ENCODE data around the gene MROH7. TPM values are rescaled to one million over a fixed set of nuclear protein-coding genes. Genes with fewer than 3 reads are reported as not detected.

The MROH7 gene
- total RNA-seq, 2 donors from 2014 or later = 15.9 to 20.4 TPM

DNA sequence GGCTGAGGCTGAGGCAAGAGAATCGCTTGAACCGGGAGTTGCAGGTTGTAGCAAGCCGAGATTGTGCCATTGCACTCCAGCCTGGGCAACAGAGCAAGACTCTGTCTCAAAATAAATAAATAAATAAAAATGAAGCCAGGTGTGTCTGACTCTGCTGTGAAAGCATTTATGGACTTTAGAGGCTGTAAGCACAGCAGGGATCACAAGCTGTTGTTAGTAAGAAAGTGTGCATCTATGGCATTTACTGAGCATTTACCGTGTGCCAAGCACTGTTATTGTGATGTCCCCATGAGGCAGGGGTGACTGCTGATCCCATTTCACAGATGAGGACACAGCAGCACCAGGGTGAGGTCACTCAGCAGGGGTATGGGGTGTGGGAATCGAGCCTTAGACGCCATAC lies 38.3 kb upstream of the MROH7 start:
- no peaks in the 10 kb centered on the region for H3K27me3 ChIP-seq (replicated peaks; ENCODE audit: insufficient read depth)
- H3K4me3 ChIP-seq = no peak overlapping the region
- H3K36me3 ChIP-seq = peaks cover 19% of the 10 kb centered on the region
- ATAC-seq (ENCODE audit: insufficient number of reproducible peaks, low FRiP score, low read depth) (no peak), DNase-seq (ENCODE audit: low spot score) (no peak)
- H3K27ac ChIP-seq = no peak overlapping the region
- H3K4me1 ChIP-seq (ENCODE audit: control insufficient read depth in 1 of 2, low read depth in 2 of 2) = no peaks in the 10 kb centered on the region
- TF ChIP-seq, protein P1, sequence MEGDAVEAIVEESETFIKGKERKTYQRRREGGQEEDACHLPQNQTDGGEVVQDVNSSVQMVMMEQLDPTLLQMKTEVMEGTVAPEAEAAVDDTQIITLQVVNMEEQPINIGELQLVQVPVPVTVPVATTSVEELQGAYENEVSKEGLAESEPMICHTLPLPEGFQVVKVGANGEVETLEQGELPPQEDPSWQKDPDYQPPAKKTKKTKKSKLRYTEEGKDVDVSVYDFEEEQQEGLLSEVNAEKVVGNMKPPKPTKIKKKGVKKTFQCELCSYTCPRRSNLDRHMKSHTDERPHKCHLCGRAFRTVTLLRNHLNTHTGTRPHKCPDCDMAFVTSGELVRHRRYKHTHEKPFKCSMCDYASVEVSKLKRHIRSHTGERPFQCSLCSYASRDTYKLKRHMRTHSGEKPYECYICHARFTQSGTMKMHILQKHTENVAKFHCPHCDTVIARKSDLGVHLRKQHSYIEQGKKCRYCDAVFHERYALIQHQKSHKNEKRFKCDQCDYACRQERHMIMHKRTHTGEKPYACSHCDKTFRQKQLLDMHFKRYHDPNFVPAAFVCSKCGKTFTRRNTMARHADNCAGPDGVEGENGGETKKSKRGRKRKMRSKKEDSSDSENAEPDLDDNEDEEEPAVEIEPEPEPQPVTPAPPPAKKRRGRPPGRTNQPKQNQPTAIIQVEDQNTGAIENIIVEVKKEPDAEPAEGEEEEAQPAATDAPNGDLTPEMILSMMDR (IDR thresholded peaks at IDR 0.05) = no peak
- H3K9me3 ChIP-seq = no peaks in the 10 kb centered on the region

DNA sequence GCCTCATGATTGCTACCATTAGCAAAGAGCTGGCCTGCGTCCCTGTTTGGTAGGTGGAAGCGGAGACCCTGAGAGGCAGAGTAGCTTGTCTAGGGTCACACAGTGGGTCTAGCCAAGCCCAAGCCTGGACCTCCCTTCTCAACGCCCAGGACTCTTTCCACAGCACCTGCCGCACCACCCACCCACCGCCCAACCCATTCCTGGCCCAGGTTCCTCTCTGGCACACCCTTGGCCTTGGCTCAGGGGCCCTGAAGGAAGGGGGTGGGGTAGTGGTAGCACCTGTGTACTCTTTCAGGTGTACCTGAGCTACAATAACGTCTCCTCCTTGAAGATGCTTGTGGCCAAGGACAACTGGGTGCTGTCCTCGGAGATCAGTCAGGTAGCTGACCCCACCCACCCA lies 37.5 kb upstream of the MROH7 start:
- TF ChIP-seq, protein P1 (IDR thresholded peaks at IDR 0.05) = no peak

DNA sequence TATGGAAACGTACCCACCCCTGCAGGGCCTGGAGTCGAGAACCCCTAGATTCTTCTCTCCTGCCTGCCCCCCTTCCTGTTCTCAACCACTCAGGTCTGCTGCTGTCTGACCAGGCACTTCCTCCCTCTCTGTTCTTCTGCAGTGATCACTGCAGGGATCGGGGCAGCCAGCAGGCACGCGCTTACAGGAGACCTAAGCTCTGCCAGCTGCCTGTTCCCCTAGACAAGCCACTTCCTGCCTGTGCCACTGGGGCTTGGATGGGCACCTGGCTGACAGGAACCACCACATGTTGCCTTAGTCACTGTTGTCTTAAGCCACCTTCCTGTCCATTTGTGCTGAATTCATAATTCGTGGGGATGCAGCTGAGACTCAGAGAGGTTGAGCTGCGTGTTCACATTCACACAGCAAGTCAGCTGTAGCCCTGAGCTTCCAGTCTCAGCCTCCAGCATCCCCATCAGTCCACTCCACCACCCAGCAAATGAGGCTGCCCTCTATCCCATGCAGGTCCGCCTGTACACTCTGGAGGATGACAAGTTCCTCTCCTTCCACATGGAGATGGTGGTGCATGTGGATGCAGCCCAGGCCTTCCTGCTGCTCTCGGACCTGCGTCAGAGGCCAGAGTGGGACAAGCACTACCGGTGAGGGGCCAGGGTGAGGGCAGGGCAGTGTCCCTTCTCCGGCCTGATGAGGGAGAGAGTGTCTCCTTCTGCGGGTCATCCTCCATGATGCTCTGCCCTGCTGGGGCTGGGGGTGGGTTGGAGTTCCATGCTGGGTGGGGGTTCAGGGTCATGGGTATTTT lies 36.8 kb upstream of the MROH7 start:
- ATAC-seq (ENCODE audit: insufficient number of reproducible peaks, low FRiP score, low read depth) (no peak), DNase-seq (ENCODE audit: low spot score) (no peak)
- Histone ChIP-seq H3K4me3 (no peak overlapping the region), H3K27ac (no peak overlapping the region), H3K9me3 (no peaks in the 10 kb centered on the region), H3K4me1 (ENCODE audit: control insufficient read depth in 1 of 2, low read depth in 2 of 2) (peaks cover 4 to 11% of the 10 kb centered on the region in 2 donors), H3K27me3 (replicated peaks; ENCODE audit: insufficient read depth) (no peaks in the 10 kb centered on the region), H3K36me3 (peaks cover 13% of the 10 kb centered on the region)
- TF ChIP-seq, protein P1 (IDR thresholded peaks at IDR 0.05) = no peak

More for the DNA sequence above, 37.5 kb upstream of the MROH7 start:
- Histone ChIP-seq H3K36me3 (peaks cover 16% of the 10 kb centered on the region), H3K4me1 (ENCODE audit: control insufficient read depth in 1 of 2, low read depth in 2 of 2) (peaks cover 1 to 4% of the 10 kb centered on the region in 2 donors), H3K9me3 (no peaks in the 10 kb centered on the region), H3K4me3 (no peak overlapping the region), H3K27me3 (replicated peaks; ENCODE audit: insufficient read depth) (no peaks in the 10 kb centered on the region), H3K27ac (no peak overlapping the region)
- ATAC-seq (ENCODE audit: insufficient number of reproducible peaks, low FRiP score, low read depth) (no peak), DNase-seq (ENCODE audit: low spot score) (no peak)

DNA sequence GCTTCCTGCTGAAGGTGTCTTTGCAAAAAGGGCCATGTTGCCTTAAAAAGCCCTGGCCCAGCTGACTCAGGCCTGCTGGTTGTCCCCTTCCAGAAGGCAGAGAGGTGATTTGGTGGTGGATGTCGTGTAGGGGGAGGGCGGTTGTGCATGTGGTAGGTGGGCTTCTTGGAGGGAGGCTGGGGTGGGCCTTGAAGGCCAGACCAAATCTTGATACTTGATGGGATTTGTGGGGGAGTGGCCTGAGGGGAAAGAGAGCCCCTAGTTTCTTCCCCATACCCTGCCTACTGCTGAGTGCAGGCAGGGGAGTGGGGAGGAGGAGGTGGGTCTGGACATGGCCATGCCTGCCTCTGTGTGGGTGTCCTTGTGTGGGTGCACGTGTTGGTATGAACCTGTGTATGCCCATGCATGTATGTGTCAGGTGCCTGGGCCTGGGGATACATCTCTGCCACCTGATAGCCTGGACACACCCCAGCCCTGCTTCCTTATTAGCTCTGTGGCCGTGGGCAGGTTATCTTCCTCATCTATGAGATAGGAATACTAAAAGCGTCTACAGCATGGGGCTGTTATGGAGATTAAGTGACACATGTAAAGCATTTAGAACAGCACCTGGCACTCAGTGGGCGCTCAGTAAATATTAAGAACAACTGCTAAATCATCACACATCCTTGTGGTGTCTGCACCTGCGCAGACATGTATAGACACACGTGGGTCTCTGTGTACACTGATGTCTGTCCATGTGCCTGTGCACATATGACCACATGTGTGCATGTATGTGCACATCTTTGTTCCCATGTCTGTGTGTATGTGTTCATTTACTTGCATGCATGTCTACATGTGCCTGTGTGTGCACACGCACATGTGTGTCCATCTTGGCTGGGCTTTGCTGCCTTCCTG lies 35.2 kb upstream of the MROH7 start:
- H3K36me3 ChIP-seq = peaks cover 13% of the 10 kb centered on the region
- peaks cover 4 to 13% of the 10 kb centered on the region in 2 donors for H3K4me1 ChIP-seq (ENCODE audit: control insufficient read depth in 1 of 2, low read depth in 2 of 2)
- H3K27me3 ChIP-seq (replicated peaks; ENCODE audit: insufficient read depth) = no peaks in the 10 kb centered on the region
- TF ChIP-seq, protein P1 (IDR thresholded peaks at IDR 0.05) = no peak
- H3K9me3 ChIP-seq = no peaks in the 10 kb centered on the region
- no peak overlapping the region for H3K4me3 ChIP-seq
- ATAC-seq (ENCODE audit: insufficient number of reproducible peaks, low FRiP score, low read depth) = no peak
- DNase-seq (ENCODE audit: low spot score) = no peak
- no peak overlapping the region for H3K27ac ChIP-seq

DNA sequence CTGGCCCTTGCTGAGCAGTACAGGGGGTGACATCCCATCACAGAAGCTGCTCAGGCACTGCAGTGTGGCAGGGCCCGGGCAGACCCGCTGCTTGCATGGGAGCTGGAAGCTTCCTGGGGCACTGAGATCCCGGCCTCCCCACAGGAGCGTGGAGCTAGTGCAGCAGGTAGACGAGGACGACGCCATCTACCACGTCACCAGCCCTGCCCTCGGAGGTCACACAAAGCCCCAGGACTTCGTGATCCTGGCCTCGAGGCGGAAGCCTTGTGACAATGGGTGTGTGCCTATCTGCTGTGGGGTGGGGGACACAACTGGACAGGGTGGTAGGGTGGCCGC lies 34.6 kb upstream of the MROH7 start:
- Histone ChIP-seq H3K27me3 (replicated peaks; ENCODE audit: insufficient read depth) (no peaks in the 10 kb centered on the region), H3K9me3 (no peaks in the 10 kb centered on the region), H3K36me3 (peaks cover 13% of the 10 kb centered on the region), H3K27ac (no peak overlapping the region), H3K4me1 (ENCODE audit: control insufficient read depth in 1 of 2, low read depth in 2 of 2) (peaks cover 4 to 13% of the 10 kb centered on the region in 2 donors), H3K4me3 (no peak overlapping the region)
- TF ChIP-seq, protein P1 (IDR thresholded peaks at IDR 0.05) = no peak
- ATAC-seq (ENCODE audit: insufficient number of reproducible peaks, low FRiP score, low read depth) = no peak
- no peak for DNase-seq (ENCODE audit: low spot score)
